GM18511 (cell line): Measurements from ENCODE around the gene DNAJB4.
A peak's percentile ranks its signal among the peaks of the same experiment; 100 is the strongest.

ENCODE experiments used
- ATAC-seq: cut with Tn5 transposase; IDR thresholded peaks from one replicate; pipeline ENCODE4 v1.9.1; 2021; ENCODE audit warnings: mild to moderate bottlenecking, moderate library complexity; ENCODE audit not compliant: unreplicated experiment

Gene DNAJB4

DNA sequence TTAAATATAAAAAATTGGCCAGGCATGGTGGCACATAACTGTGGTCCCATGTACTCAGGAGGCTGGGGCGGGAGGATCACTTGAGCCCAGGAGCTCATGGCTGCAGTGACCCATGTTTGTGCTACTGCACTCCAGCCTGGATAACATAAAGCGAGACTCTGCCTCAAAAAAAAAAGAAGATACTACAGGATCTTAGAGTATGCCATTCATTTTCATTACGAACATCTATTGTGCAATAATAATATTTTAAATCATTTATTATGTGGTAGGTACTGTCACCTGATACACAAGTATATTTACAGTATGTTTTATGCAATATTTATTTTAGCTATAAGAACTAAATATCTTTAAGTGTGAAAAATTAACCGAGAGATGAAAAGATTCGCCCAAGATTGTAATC, 31.7 kb downstream of the DNAJB4 start:
- ATAC-seq, result no peak

DNA sequence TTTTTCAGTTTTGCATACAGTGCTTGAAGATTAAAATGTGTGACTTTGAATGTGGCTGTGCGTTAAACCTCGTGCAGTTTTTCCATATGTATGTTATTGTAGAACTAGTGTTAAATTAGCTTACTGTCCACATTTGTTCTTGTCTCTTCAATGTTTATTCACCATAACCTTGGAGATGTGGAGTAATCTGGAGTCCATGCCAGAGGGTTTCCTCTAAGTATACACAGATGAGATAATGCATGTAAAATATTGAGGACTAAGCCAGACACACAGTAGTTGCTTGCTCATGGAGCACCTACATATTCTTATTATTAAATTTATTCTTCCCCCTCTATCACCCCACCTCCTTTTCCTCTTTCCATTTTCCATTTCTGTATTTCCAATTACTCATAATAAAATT, 33.3 kb downstream of the DNAJB4 start:
- no peak for ATAC-seq

DNA sequence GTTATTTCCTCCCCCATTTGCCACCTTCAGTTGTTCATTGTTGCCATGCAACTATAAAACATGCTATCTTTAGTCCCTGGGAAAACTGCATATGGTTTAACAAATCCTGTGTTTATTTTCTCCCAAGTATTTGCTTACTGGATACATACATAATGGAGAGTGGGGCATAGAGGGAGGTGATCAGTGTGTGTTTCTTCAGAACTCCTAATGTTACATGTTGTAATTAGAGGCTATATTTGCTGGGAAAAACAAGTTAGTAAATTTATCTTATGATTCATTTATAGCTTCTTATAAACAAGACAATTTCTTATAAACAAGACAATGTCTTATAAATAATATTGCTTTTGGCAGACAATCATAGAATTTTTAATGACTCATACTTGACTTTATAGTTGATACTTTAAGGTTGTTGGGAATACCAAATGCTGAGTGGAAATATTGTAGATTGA, 33.8 kb downstream of the DNAJB4 start:
- no peak for ATAC-seq

DNA sequence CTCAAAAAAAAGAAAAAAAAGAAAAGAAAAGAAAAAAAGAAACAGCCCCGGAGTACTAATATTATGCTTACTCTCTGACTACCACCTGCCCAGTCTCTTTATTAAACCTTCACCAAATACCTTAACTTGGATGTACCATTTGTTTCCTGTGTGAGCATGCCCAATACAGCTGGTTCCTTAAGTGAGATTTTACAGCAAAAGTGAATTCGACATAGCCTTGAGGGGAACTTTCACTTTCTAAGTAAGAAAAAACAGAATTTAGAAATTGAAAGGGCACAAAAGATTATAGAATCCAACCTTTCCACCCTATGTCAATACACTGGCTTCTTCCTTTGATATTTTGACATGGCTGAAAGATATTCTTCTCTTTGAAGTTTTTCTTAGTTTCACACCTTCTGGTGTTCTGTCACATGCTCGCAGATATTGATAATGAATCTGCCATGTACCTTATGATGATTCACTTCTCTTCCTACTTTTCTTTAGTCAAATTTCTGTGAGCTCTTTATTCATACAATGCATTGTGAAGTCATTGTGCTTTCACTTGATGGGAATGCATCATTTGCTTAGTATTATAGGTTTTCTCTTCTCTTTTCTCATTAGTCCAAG, 35.8 kb downstream of the DNAJB4 start:
- ATAC-seq, result no peak

DNA sequence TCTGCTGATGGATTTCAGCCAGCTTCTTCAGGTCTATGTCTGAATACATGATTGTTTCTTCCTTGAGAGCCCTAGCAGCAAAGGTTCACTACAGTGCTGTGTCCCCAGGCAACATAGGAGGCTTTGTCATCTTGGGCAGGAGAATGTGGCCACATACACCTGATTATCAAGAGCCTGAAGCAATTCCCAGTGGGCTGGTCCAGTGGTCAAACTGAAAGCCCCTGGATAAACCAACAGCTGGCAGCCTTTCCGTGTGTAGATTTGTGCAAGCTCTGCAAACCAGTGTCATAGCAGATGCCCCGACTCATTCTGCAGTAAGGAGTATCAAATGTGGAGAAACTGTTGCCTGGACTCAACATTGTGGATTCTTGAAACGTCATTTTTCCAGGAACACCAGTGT, 38.7 kb downstream of the DNAJB4 start:
- no peak for ATAC-seq

DNA sequence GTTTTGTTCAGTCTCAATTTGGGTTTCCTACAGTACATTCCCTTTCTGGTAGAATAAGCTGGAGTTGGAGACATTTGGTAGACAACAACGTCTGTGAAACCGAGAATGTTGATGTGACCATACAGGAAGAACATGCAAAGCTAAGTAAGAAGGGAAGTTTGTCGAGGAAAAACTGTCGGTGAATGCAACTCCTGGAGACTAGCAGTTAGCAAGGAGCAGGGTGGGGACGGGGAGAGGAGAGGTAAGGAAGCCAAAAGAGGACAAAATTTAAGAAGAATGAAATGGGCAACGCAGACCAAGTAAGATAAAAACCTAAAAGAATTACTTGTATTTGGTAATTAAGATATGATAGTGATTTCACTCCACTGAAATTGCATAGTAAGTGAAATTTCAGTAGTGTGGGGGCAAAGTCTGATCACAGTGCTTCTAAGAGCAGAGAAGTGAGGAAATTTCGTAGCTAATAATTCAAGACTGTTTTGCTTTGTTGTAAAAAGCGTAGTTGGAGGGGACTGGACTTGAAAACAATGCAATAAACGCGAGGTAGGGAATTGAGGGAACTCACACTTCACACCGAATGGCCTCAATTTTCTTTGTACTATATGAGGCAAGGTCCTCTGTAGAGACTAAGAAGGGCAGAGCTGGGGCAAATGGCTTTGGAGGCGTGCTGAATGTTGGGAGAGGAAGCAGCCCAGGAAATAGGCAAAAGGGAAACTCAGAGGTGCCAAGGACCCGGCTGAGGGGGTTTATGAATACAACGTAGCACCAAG, 40.2 kb downstream of the DNAJB4 start:
- ATAC-seq, result no peak

DNA sequence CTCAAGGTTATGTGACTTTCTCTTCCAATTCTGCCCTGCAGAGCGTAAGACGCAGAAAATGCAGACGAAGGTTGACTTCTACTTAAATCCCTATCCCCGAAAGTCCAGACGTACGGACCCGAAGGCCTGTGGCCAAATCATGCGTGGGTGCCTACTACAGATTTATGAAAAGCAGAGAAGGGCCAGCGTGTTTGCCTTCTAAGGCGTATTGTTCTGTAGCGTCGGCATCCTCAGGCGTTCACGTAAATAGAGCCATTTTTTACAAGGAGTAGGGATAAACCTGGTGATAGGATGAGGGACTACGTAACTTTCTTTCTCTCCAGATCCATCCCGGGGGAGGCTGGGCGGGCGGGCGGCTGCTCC, 40.8 kb downstream of the DNAJB4 start:
- ATAC-seq, result peak; percentile 19

DNA sequence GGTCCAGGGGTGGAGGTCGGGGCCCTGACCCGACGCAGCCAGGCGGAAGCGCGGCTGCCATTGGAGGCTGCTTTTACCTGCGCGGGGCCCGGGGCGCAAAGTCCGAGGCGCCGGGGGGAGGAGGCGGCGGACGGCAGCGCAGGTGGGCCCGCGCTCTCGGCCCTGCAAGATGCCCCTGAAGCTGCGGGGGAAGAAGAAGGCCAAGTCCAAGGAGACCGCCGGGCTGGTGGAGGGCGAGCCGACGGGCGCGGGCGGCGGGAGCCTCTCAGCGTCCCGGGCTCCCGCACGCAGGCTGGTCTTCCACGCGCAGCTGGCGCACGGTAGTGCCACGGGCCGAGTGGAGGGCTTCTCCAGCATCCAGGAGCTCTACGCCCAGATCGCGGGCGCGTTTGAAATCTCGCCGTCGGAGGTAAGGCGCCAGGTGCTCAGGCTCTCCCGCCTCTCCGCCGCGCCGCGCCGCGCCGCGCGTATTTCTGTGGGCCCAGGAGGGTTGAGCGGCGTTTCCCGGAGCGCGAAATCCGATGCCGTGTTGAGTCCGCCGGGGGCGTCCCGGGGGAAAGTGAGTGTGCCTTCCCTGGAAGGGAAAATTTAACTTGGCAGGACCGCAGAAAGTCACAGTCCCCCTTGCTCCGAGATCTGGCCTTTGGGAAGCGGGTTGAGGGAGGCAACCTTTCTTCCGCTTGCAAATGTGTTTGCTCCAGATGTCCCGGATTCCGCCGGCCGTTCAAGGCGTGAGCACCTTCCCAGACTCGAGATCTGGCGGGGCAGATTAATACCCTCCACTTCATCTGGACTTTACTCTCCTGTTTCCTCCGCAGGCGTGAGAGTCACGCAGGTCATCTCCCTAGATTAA, 41.4 kb downstream of the DNAJB4 start, which contains the start of gene GIPC2:
Gene GIPC2 (plus strand): TSS at position 41 of the 853 bp plus-strand sequence. CDS start 129 bp downstream, at position 170.
- ATAC-seq, result peak; percentile 65

DNA sequence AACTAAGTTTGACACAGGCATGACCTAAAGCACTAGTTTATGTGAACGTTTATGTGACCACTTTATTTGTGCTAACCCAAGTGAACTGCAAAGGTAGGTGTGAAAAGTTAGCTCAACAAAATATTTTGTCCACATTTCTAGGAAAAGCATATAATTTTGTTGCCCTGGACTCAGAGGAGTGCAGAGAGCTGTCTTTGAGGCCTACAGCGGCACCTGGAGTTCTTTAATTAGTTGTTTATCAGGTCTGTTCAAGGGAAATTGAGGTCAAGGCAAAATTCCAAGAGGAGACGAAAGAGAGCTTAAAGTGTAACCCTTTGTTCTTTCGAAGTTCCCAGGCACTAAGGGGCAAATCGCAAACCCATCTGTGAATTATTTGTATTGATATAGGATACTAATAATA, 42.4 kb downstream of the DNAJB4 start:
- no peak for ATAC-seq

DNA sequence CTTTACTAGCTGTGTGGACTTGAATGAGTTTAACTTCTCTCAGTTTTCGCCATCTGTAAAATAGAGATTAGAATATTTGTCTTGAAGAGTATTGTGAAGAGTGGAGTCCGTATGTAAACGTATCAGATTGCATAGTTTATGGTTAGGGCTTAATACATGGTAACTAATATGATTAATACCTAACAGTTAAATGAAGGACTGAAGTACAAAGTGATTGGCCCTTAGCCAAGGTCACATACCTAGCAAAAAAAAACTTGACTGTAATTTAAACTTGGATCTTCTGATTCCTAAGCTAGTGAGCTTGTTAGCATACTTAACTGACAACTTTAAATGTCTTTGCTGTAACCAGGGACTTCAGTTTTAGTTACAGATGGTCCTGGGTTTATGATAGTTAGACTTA, 42.9 kb downstream of the DNAJB4 start:
- no peak for ATAC-seq

DNA sequence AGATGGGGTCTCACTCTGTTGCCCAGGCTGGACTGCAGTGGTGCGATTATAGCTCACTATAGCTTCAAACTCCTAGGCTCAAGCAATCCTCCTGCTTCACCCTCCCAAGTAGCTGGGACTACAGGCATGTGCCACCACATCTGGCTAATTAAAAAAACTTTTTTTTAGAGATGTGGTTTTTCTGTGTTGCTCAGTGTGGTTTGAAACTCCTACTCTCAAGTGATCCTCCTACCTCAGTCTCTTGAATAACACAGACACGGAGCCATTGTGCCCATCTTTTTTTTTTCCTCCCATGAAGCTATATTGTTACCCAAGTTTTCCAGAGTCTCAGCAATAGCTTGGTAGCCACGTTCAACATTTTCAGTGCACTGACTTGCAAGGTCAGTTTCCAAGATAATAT, 43.7 kb downstream of the DNAJB4 start:
- ATAC-seq, result no peak

DNA sequence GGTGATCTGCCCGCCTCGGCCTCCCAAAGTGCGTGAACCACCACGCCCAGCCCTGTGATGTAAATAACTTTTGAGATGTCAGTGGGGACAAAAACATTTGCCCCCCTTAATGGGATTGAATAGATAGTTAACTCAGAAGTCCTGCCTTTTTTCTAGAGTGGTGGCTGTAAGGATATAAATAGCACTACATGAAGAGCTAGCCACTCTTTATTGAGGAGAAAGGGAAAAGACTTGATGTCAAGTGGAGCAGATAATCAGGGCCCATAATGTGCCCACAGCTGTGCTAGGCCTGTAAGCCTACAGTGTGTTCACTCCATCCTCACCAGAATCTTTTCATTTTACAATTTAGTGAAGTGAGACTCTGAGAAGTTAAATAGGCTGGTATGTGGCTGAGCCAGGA, 44.7 kb downstream of the DNAJB4 start:
- ATAC-seq, result no peak

DNA sequence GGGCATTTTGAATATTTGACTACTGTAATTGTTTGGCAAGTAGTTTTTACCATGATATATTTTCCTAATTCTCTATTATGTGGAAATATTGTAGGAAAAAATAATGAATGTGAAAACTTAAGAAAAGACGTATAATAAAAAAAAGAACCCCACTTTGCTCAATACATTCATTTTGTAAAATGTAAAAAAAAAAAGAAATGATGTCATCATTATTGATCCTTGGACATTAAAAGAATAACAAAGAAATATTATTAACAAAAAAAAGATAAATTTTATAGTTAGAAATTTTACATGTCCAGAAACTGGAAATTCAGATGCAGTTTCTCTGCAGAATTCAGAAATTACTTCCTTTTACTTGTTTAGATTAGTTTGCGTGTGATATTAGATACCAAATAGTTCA, 46.3 kb downstream of the DNAJB4 start:
- ATAC-seq, result no peak

DNA sequence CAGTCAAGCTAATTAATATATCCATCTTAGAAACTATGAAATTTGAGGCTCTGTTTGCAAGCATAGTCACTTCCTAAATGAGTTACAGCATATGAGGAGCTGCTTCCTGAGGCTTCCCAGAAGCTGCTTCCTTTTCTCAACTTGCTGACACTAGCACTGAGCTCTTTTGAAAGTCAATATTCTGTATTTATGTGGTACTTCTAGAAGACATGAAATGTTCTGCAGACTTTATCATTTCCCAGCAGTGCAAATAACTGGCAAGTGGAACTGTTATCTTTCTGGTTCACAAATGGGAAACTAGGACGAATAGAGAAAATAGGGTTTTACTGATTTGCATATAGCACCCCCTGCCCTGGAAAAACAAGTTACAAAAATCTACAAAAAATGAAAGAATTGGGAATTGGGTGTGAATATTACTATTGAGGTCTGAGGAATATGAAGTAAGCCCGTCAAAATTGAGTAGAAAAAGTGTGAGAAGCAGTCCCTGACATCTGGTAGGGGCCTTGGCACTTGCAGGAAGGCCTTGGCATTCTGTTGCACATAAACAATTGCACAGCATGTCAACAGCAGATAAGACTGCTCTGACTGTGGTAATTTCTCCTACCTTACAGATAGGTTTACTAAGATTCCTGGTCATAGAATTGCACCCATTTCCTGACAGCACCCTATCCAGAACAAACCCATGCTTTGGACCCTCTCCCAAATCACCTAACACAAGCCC, 48.1 kb downstream of the DNAJB4 start:
- no peak for ATAC-seq

DNA sequence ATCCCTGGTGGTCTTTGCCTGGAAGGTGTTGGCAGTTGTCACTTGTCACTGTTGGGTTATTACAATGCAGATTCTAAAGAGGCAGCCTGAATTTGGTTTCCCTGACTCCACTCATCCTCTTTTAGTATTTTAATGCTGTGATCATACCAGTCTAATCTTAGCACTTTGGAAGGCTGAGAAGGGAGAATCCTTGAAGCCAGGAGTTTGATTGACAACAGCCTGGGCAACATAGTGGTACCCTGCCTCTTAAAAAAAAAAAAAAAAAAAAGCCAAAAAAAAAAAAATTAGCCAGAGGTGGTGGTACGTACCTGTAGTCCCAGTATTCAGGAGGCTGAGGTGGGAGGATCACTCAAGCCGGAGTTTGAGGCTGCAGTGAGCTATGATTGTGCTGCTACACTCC, 48.8 kb downstream of the DNAJB4 start:
- ATAC-seq, result no peak

DNA sequence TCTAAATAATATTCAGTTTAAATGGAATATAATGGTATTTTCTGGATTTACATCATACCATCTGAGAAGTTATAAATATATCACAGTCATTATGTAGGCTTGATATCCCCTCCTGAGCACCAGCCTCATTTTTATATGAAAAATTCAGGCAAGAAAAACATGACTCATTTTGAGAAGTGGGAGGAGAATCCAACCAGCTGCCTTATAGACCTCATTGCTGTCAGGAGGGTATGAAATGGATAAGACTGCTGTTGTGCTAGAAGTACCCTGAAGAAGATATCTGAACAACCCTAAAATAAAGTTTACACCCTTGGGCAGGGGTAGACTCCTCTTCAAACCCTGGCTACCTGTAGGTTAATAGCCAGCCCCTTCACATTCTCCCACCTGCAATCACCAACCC, 49.8 kb downstream of the DNAJB4 start:
- ATAC-seq, result no peak

DNA sequence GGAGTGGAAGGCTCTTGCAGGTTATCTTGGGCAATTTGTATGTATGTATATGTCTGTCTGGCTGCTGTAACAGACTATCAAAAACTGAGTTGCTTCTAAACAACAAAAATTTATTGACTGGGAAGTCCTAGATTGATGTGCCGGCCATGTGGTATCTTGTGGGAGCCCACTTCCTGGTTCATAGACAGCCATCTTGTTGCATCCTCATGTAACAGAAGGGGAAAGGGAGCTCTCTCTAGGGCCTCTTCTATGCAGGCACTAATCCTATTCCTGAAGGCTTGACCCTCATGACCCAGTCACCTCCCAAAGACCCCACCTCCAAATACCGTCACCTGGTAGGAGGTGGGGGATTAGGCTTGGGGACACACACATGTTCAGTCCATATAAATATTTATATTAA, 50.2 kb downstream of the DNAJB4 start:
- no peak for ATAC-seq

DNA sequence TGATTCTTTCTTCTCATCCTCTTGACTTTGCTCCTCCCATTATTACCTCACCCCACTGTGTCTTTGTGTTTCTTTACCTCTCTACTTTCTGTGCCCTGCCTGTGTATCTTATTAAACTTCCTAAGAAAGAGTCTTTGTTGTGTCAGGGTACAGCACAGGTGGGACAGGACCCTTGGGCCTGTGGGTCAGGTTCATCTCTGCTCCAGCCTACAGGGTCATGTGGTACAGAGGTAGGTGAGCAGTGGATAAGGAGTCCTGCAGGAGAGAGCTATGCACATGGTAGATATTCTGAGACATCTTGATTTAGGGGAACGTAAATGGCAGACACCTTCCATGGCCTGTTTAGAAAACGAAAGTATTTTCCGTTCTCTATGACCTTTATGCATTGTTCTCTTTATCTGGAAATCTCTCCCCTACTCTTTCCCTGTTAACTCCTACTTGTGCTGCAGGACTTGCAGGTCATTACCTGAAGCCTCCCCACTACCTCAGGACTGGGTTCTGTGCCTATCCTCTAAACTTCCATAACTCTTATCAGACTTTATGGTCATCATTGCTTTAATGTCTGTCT, 50.9 kb downstream of the DNAJB4 start:
- ATAC-seq, result no peak

DNA sequence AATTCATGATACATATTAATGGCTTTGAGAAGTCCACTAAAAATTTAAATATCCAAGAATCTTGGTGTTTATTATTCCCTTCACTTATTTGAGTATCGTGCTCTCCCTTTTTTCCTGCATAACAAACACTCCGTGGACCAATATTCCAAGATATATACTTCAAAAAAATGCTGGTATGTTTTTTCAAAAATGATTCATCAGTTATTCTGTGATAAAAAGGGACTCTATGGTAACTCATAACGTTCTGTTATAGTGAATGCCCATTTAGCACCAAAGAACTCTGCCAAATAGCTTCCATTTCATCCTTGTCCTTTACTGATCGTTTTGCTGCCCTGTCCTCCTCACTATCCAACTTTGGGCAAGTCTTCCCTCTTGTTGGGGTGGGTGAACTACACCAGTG, 53.9 kb downstream of the DNAJB4 start:
- ATAC-seq, result no peak

DNA sequence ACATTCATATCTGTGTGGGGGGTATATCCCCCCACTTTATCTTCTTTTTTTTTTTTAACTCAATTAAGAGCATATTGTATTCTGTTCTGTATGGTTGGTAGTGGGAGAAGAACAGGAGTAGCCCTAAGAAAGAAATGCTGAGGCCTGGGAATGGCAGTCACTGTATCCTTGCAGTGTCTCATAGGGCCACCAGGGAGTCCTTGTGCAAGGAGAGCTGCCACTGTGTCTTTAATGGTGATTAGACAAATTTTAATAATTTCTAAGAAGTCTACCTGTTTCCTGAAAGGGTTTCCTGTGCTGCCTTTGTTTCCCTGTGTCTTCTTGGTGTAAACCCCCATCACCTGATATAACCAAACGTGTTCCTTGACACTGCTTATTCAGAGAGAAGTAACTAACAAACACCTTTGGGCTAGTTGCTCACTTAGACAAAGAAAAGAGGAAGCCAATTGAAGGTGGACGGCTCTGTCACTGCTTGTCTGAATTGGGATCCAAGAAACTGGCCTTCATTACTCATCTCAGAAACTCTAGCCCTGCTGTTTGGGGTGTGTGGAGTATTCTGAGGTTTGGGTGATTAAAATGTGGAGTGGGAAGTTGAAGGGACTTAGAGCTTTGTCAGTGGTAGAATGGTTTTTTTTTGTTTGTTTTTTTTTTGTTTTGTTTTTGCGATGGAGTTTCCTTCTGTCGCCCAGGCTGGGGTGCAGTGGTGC, 56.3 kb downstream of the DNAJB4 start:
- ATAC-seq, result peak; percentile 92
